Calu3 (cell line): ENCODE measurements around the gene RPL28. TPM values are rescaled to one million over a fixed set of nuclear protein-coding genes. Genes with fewer than 3 reads are reported as not detected.
"Not testable (repeated sequence)": the region's sequence is repeated elsewhere in the genome, so short reads cannot be mapped to it uniquely, and the experiment has no call there.

ENCODE experiments used
- BruUV-seq: library from RNA; stranded (reverse); fragments of 400-500 nt; replicated peaks from 2 replicates; lab custom pipeline; 2021; lab: Mats Ljungman, UMichigan
- CTCF ChIA-PET: fragments of 300-600 bp; sonication (Branson Sonifier 250); formaldehyde crosslinking; loops from one replicate; lab custom pipeline; 2022; ENCODE audit warnings: antibody characterized with exemption; lab: Charles Lee
- DNase-seq: peaks from one replicate; pipeline ENCODE4 v3.0.0; 2022
- H3K27ac Mint-ChIP-seq: one replicate; pipeline ENCODE4 v1.8.0; 2022; ENCODE audit warnings: mixed read lengths; ENCODE audit not compliant: unreplicated experiment
- H3K27me3 Mint-ChIP-seq: one replicate; pipeline ENCODE4 v1.8.0; 2022; ENCODE audit warnings: mixed read lengths; ENCODE audit not compliant: unreplicated experiment
- H3K36me3 Mint-ChIP-seq: one replicate; pipeline ENCODE4 v1.8.0; 2022; ENCODE audit warnings: mild to moderate bottlenecking, moderate library complexity, mixed read lengths; ENCODE audit not compliant: insufficient read depth, unreplicated experiment
- H3K4me1 Mint-ChIP-seq: one replicate; pipeline ENCODE4 v1.8.0; 2022; ENCODE audit warnings: mild to moderate bottlenecking, low read depth, mixed read lengths; ENCODE audit not compliant: unreplicated experiment
- H3K4me3 Mint-ChIP-seq: one replicate; pipeline ENCODE4 v1.8.0; 2022; ENCODE audit warnings: mild to moderate bottlenecking, low read depth, moderate library complexity, mixed read lengths; ENCODE audit not compliant: unreplicated experiment
- H3K9me3 Mint-ChIP-seq: one replicate; pipeline ENCODE4 v1.8.0; 2022; ENCODE audit warnings: low read depth, mixed read lengths; ENCODE audit not compliant: unreplicated experiment
- CTCF ChIP-seq: fragments of 200-600 bp; IDR thresholded peaks from one replicate; pipeline ENCODE4 v1.8.0; 2022; ENCODE audit warnings: antibody characterized with exemption; ENCODE audit not compliant: unreplicated experiment
- intact Hi-C: fragments of 100-400 bp; cut with micrococcal nuclease; formaldehyde crosslinking; loops from one replicate; pipeline ENCODE4 v1.10.0; 2022; ENCODE audit not compliant: unreplicated experiment
- total RNA-seq: library from RNA; stranded (reverse); gene quantifications from 2 replicates; pipeline ENCODE4 v1.2.3, GENCODE V29; 2022

Gene RPL28
- total RNA-seq, 1 experiment from 2014 or later = 1,520 TPM

- no TSS peak for BruUV-seq
- CTCF ChIA-PET = interaction anchor here (0.6 kb wide), 1 partner anchor 13 kb away, joined by 6 read pairs; no protein-coding TSS in a partner anchor
- Mint-ChIP-seq H3K4me1 (peaks cover 17% of the 10 kb centered on the region), H3K27me3 (peaks cover 18% of the 10 kb centered on the region), H3K4me3 (peak overlapping the region; percentile 78), H3K9me3 (peaks cover 1% of the 10 kb centered on the region), H3K36me3 (peaks cover 76% of the 10 kb centered on the region), H3K27ac (peak overlapping the region; percentile 96)
- intact Hi-C loops = no loop called here
- no peak for TF ChIP-seq CTCF
- no peak for DNase-seq
Measured at GRCh38 chr19:55406091-55406825, 20.5 kb downstream of the RPL28 start.

GRCh38 chr19:55406826-55407549 lies 21.3 kb downstream of the RPL28 start:
- Mint-ChIP-seq H3K4me3 (peak overlapping the region; percentile 78), H3K27ac (peak overlapping the region; percentile 96), H3K36me3 (peaks cover 71% of the 10 kb centered on the region), H3K9me3 (peaks cover 2% of the 10 kb centered on the region), H3K27me3 (peaks cover 24% of the 10 kb centered on the region), H3K4me1 (peaks cover 17% of the 10 kb centered on the region)
- intact Hi-C loops = no loop called here
- TSS peak; percentile 41 for BruUV-seq
- peak; percentile 32 for DNase-seq
- CTCF ChIA-PET = interaction anchor here (0.7 to 1.4 kb wide), 2 partner anchors 22 to 247 kb away, joined by 3 read pairs; no protein-coding TSS in a partner anchor
- TF ChIP-seq CTCF = no peak

- H3K9me3 Mint-ChIP-seq, BruUV-seq, DNase-seq, intact Hi-C loops: not testable (repeated sequence)
- Mint-ChIP-seq H3K27me3 (peaks cover 24% of the 10 kb centered on the region), H3K4me3 (peak within 1 kb of the TSS; percentile 78), H3K36me3 (peaks cover 66% of the 10 kb centered on the region), H3K27ac (peak within 1 kb of the TSS; percentile 96), H3K4me1 (peaks cover 17% of the 10 kb centered on the region)
- CTCF ChIA-PET = interaction anchor here (0.7 to 1.4 kb wide), 2 partner anchors 22 to 247 kb away, joined by 3 read pairs; no protein-coding TSS in a partner anchor
Measured at GRCh38 chr19:55407550-55407799, 21.7 kb downstream of the RPL28 start, which contains the start of gene UBE2S. UBE2S (minus strand) TSS chr19:55407788; CDS start chr19:55407589, 199 bp downstream.

GRCh38 chr19:55407800-55408532 lies 22.2 kb downstream of the RPL28 start:
- CTCF ChIA-PET = interaction anchor here (0.7 to 1.4 kb wide), 2 partner anchors 21 to 248 kb away, joined by 3 read pairs; no protein-coding TSS in a partner anchor

More at GRCh38 chr19:55407800-55408532, 22.2 kb downstream of the RPL28 start:
- peaks cover 24% of the 10 kb centered on the region for H3K27me3 Mint-ChIP-seq
- peak; percentile 98 for DNase-seq
- TF ChIP-seq CTCF = no peak
- H3K27ac Mint-ChIP-seq = peak overlapping the region; percentile 96
- intact Hi-C loops = no loop called here
- peaks cover 2% of the 10 kb centered on the region for H3K9me3 Mint-ChIP-seq
- H3K36me3 Mint-ChIP-seq = peaks cover 61% of the 10 kb centered on the region
- H3K4me3 Mint-ChIP-seq = peak overlapping the region; percentile 78
- BruUV-seq = no TSS peak
- H3K4me1 Mint-ChIP-seq = peaks cover 17% of the 10 kb centered on the region
